Keratinocyte (primary cell): ENCODE measurements around the gene FBH1. TPM values are rescaled to one million over a fixed set of nuclear protein-coding genes. Genes with fewer than 3 reads are reported as not detected.

Source experiments
- DNase-seq: peaks from one replicate; pipeline ENCODE4 v3.0.0-alpha.2; 2011; ENCODE audit warnings: low read depth, missing footprints, low spot score
- FAIRE-seq: peaks from 2 replicates; lab custom pipeline; 2011; peaks lifted over from hg19 to GRCh38; lab: Jason Lieb, UNC
- H2AFZ ChIP-seq: 2 replicates; pipeline ENCODE4 v1.6.0; 2012; ENCODE audit warnings: low read length, control low read depth, inconsistent platforms; ENCODE audit not compliant: control insufficient read depth
- H3K27ac ChIP-seq: 2 replicates; pipeline ENCODE4 v1.5.1; 2011; ENCODE audit warnings: low read length; ENCODE audit not compliant: control insufficient read depth, insufficient read depth
- H3K27me3 ChIP-seq: 3 replicates; pipeline ENCODE4 v1.6.0; 2011; ENCODE audit warnings: low read length; ENCODE audit not compliant: control insufficient read depth, insufficient read depth; ENCODE audit errors: extremely low read depth
- H3K36me3 ChIP-seq, 2 experiments: 2 replicates in 1 of 2; 3 replicates in 1 of 2; pipeline ENCODE4 v1.5.1; 2011; ENCODE audit warnings: low read length in 2 of 2, mild to moderate bottlenecking in 1 of 2; ENCODE audit not compliant: control insufficient read depth in 2 of 2, insufficient read depth in 2 of 2; ENCODE audit errors: extremely low read depth in 1 of 2
- H3K4me1 ChIP-seq: 3 replicates; pipeline ENCODE4 v1.5.1; 2011; ENCODE audit warnings: low read length; ENCODE audit not compliant: control insufficient read depth, insufficient read depth; ENCODE audit errors: extremely low read depth
- H3K4me2 ChIP-seq: 3 replicates; pipeline ENCODE4 v1.6.0; 2011; ENCODE audit warnings: low read depth, low read length; ENCODE audit not compliant: control insufficient read depth, insufficient read depth; ENCODE audit errors: extremely low read depth
- H3K4me3 ChIP-seq, 3 experiments: fragments of 200-600 bp in 1 of 3; sonication (generic) in 1 of 3; 2 replicates in 2 of 3; 3 replicates in 1 of 3; pipeline ENCODE4 v1.5.1; 2011 to 2016; ENCODE audit warnings: low read length in 3 of 3, mild to moderate bottlenecking in 3 of 3, control low read depth in 2 of 3, inconsistent platforms in 1 of 3, low read depth in 1 of 3, mixed read lengths in 1 of 3, mixed run types in 1 of 3, moderate library complexity in 1 of 3; ENCODE audit not compliant: control insufficient read depth in 2 of 3, insufficient read depth in 2 of 3; ENCODE audit errors: extremely low read depth in 1 of 3
- H3K79me2 ChIP-seq: 2 replicates; pipeline ENCODE4 v1.6.0; 2012; ENCODE audit warnings: low read length; ENCODE audit not compliant: control insufficient read depth, insufficient read depth
- H3K9ac ChIP-seq: 3 replicates; pipeline ENCODE4 v1.6.0; 2011; ENCODE audit warnings: low read length; ENCODE audit not compliant: control insufficient read depth, insufficient read depth; ENCODE audit errors: extremely low read depth
- H3K9me1 ChIP-seq: 3 replicates; pipeline ENCODE4 v1.6.0; 2011; ENCODE audit warnings: low read length; ENCODE audit not compliant: control insufficient read depth, insufficient read depth; ENCODE audit errors: extremely low read depth
- H3K9me3 ChIP-seq: 2 replicates; pipeline ENCODE4 v1.5.1; 2012; ENCODE audit warnings: low read depth, low read length; ENCODE audit not compliant: control insufficient read depth
- H4K20me1 ChIP-seq: 3 replicates; pipeline ENCODE4 v1.6.0; 2011; ENCODE audit warnings: low read length; ENCODE audit not compliant: control insufficient read depth, insufficient read depth; ENCODE audit errors: extremely low read depth
- EZH2 ChIP-seq: IDR thresholded peaks from one replicate; pipeline ENCODE4 v1.6.1; 2012; ENCODE audit warnings: inconsistent platforms, mild to moderate bottlenecking, low read length, moderate library complexity
- dilution Hi-C: fragments of 300-500 bp; cut with MboI; formaldehyde crosslinking; loops from one replicate; pipeline ENCODE4 v1.7.0; 2020; ENCODE audit warnings: low sequenced_read_pairs; ENCODE audit not compliant: extremely low pct_ligation_motif_present
- polyA plus RNA-seq, 5 experiments: library from polyadenylated mRNA; depleted of rRNA in 3 of 5; stranded (reverse) in 3 of 5; stranded (forward) in 1 of 5; unstranded in 1 of 5; fragments of >200 nt; gene quantifications; 1 replicate in 1 of 5; 2 replicates in 3 of 5; 3 replicates in 1 of 5; pipeline versions ENCODE4 v1.2.1 to v1.2.3, GENCODE V29; 2011 to 2012; ENCODE audit warnings: missing spikeins in 2 of 5, low read depth in 1 of 5, low replicate concordance in 1 of 5
- TF ChIP-seq, protein P1 (sequence below), 3 experiments: IDR thresholded peaks in 1 of 3; conservative IDR thresholded peaks in 1 of 3; optimal IDR thresholded peaks in 1 of 3; 2 replicates in 2 of 3; 3 replicates in 1 of 3; pipeline versions ENCODE3 to v1.5.1; 2011; ENCODE audit warnings: low read length in 3 of 3, mild to moderate bottlenecking in 3 of 3, moderate library complexity in 2 of 3, control low read depth in 1 of 3, inconsistent platforms in 1 of 3; ENCODE audit not compliant: insufficient read depth in 2 of 3; ENCODE audit errors: extremely low read depth in 1 of 3

The FBH1 gene
- polyA plus RNA-seq, 1 donor (not counting 4 experiments of a cell fraction or from before 2014, with no cell fraction given) = 61.8 TPM

DNA sequence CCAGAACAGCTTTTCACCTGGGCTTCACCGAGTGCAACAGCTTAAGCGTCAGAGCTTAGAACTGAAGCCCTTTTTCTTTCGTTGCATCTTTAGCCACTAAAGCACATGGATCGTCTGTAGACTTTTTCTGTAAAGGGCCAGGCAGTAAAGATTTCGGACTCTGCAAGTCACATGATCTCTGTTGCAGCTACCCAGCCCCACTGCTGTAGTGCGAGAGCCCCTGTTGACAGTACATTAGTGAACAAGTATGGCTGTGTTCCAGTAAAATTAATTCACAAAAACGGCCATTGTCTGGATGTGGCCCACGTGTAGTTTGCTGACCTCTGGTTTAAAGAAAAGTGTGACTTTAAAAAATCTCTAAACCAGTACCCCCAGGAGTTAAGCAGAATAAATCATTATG is 39.4 kb downstream of the FBH1 start:
- H3K9ac ChIP-seq = no peak overlapping the region
- no peaks in the 10 kb centered on the region for H3K27me3 ChIP-seq
- no peaks in the 10 kb centered on the region for H4K20me1 ChIP-seq
- DNase-seq (no peak), FAIRE-seq (no peak)
- H3K4me3 ChIP-seq = no peak overlapping the region
- H3K9me1 ChIP-seq = no peaks in the 10 kb centered on the region
- no peaks in the 10 kb centered on the region for H3K9me3 ChIP-seq
- dilution Hi-C loops = no loop called here
- H3K27ac ChIP-seq = no peak overlapping the region
- H3K36me3 ChIP-seq = peaks cover 24 to 34% of the 10 kb centered on the region in 2 experiments
- no peaks in the 10 kb centered on the region for H3K4me1 ChIP-seq
- no peaks in the 10 kb centered on the region for H3K79me2 ChIP-seq
- H3K4me2 ChIP-seq = no peak overlapping the region
- no peak overlapping the region for H2AFZ ChIP-seq
- TF ChIP-seq EZH2 = no peak
- TF ChIP-seq, protein P1, sequence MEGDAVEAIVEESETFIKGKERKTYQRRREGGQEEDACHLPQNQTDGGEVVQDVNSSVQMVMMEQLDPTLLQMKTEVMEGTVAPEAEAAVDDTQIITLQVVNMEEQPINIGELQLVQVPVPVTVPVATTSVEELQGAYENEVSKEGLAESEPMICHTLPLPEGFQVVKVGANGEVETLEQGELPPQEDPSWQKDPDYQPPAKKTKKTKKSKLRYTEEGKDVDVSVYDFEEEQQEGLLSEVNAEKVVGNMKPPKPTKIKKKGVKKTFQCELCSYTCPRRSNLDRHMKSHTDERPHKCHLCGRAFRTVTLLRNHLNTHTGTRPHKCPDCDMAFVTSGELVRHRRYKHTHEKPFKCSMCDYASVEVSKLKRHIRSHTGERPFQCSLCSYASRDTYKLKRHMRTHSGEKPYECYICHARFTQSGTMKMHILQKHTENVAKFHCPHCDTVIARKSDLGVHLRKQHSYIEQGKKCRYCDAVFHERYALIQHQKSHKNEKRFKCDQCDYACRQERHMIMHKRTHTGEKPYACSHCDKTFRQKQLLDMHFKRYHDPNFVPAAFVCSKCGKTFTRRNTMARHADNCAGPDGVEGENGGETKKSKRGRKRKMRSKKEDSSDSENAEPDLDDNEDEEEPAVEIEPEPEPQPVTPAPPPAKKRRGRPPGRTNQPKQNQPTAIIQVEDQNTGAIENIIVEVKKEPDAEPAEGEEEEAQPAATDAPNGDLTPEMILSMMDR (optimal IDR thresholded peaks at IDR 0.05 in 1 of 3, IDR thresholded peaks at IDR 0.05 in 1 of 3, conservative IDR thresholded peaks at IDR 0.05 in 1 of 3; ENCODE audit: extremely low read depth in 1 of 3, insufficient read depth in 2 of 3, low read length in 3 of 3) = no peak

DNA sequence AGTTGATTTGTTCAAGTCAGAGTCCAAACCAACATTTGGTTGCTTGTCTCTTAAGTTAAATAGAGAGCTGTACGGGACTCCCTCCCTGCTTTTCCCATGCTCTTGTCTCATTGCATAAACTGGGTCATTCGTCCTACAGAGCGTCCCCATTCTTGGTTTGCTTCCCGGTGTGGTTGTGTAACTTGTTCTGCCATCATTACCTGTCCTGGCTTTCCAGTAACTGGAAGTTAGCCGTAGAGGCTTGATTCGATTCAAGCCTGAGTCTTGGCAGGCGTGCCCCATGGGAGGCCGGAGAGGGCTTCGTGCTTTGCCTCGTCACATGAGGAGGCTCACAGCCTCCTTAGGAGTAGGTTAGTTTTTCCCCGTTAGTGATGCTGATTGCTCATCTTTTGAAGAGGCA is 40.2 kb downstream of the FBH1 start:
- Histone ChIP-seq H3K9ac (no peak overlapping the region), H3K4me2 (no peak overlapping the region), H3K27ac (no peak overlapping the region), H3K4me1 (no peaks in the 10 kb centered on the region), H3K4me3 (no peak overlapping the region), H3K36me3 (peaks cover 25 to 26% of the 10 kb centered on the region in 2 experiments), H3K79me2 (no peaks in the 10 kb centered on the region), H4K20me1 (no peaks in the 10 kb centered on the region), H3K9me3 (no peaks in the 10 kb centered on the region), H3K27me3 (no peaks in the 10 kb centered on the region), H3K9me1 (no peaks in the 10 kb centered on the region), H2AFZ (no peak overlapping the region)
- DNase-seq (no peak), FAIRE-seq (no peak)
- dilution Hi-C loops = no loop called here
- no peak for TF ChIP-seq EZH2
- TF ChIP-seq, protein P1 (optimal IDR thresholded peaks at IDR 0.05 in 1 of 3, IDR thresholded peaks at IDR 0.05 in 1 of 3, conservative IDR thresholded peaks at IDR 0.05 in 1 of 3; ENCODE audit: extremely low read depth in 1 of 3, insufficient read depth in 2 of 3, low read length in 3 of 3) = no peak
